ENCODE data around the gene USP2. TPM values are rescaled to one million over a fixed set of nuclear protein-coding genes. Genes with fewer than 3 reads are reported as not detected.
A peak's percentile ranks its signal among the peaks of the same experiment; 100 is the strongest.

The USP2 gene
- total RNA-seq, 1 donor from 2014 or later: 0.26 TPM

DNA sequence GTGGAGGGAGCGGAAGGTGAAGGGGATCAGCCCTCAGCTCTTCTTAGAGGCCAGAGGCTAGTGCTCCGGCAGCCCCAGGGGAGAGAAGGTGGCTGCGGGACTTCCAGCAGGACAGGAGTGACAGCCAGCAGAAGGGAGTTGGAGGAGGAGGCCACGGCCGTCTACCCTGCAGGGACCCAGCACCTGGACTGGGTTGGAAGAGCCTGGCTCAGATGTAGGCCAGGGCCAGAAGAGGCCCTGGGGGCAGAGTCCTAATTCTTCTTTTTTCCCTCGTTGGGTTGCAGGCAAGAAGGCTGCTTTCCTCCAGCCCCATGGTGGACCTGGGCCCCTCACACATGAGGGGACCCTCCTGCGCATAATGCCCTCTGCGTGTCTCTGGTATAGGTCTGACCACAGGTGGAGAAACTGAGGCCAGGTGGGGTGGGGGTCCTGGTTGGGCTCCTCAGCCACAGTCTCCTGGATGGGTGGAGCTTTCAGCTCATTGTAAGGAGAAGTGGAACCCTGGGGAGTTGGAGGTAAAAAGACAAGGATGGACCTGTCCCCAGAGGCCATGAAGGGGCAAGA lies 62.3 kb downstream of the USP2 start:
- TF ChIP-seq, protein P1, sequence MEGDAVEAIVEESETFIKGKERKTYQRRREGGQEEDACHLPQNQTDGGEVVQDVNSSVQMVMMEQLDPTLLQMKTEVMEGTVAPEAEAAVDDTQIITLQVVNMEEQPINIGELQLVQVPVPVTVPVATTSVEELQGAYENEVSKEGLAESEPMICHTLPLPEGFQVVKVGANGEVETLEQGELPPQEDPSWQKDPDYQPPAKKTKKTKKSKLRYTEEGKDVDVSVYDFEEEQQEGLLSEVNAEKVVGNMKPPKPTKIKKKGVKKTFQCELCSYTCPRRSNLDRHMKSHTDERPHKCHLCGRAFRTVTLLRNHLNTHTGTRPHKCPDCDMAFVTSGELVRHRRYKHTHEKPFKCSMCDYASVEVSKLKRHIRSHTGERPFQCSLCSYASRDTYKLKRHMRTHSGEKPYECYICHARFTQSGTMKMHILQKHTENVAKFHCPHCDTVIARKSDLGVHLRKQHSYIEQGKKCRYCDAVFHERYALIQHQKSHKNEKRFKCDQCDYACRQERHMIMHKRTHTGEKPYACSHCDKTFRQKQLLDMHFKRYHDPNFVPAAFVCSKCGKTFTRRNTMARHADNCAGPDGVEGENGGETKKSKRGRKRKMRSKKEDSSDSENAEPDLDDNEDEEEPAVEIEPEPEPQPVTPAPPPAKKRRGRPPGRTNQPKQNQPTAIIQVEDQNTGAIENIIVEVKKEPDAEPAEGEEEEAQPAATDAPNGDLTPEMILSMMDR (IDR thresholded peaks at IDR 0.05; ENCODE audit: insufficient read depth, low read length, severe bottlenecking): no peak
- FAIRE-seq: no peak
- no peaks in the 10 kb centered on the region for H3K27me3 ChIP-seq (ENCODE audit: control insufficient read depth, insufficient read depth, low read length)
- no peak overlapping the region for H3K4me3 ChIP-seq (ENCODE audit: low read depth, low read length)
- no peak for DNase-seq (ENCODE audit: low read depth)
- H3K36me3 ChIP-seq (ENCODE audit: control insufficient read depth, insufficient read depth, low read length): peaks cover 4% of the 10 kb centered on the region

DNA sequence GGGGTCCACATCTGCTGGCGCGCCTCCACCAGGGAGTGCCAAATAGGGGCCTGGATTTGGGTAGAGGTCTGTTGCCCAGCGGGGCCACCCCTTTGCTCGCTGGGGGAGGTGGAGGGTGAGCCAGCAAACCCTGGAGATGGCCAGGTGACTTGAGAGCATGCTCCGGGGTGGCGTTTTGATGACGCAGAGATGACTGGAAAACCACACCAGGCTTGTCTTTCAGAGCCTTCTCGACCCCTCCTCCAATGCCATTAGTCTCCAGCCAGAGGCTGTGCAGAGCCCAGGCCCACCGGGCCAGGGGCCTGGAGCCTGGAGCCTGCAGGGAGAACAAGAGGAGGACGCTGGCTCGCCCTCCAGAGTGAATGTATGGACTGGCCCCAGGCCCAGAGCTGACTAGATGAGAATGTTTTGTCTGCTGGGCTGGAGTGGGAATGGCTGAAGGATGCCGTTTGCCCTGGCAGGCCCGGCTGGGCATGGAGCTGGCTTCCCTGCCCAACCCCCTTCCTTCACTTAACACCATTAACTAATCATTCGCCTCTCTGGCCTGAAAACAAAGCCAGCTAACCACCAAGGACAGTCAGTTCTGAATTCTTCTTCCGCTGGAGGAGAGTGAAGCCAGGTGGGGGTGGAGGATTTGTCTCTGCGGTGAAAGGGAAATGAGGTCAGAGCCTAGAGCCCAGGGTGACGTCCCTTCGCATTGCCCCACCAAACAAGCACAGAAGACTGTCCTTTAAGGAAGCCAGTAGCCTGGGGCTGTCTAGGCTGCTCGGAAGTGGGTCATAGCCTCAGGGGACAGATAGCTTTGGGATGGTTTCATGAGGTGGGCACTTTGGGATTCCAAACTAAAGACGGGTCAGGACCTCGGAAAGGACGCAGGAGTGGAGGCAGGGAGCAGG lies 63.0 kb downstream of the USP2 start:
- Histone ChIP-seq H3K36me3 (ENCODE audit: control insufficient read depth, insufficient read depth, low read length) (peaks cover 4% of the 10 kb centered on the region), H3K27me3 (ENCODE audit: control insufficient read depth, insufficient read depth, low read length) (no peaks in the 10 kb centered on the region), H3K4me3 (ENCODE audit: low read depth, low read length) (no peak overlapping the region)
- TF ChIP-seq, protein P1 (IDR thresholded peaks at IDR 0.05; ENCODE audit: insufficient read depth, low read length, severe bottlenecking): no peak
- DNase-seq (ENCODE audit: low read depth) (peak; percentile 93), FAIRE-seq (no peak)

DNA sequence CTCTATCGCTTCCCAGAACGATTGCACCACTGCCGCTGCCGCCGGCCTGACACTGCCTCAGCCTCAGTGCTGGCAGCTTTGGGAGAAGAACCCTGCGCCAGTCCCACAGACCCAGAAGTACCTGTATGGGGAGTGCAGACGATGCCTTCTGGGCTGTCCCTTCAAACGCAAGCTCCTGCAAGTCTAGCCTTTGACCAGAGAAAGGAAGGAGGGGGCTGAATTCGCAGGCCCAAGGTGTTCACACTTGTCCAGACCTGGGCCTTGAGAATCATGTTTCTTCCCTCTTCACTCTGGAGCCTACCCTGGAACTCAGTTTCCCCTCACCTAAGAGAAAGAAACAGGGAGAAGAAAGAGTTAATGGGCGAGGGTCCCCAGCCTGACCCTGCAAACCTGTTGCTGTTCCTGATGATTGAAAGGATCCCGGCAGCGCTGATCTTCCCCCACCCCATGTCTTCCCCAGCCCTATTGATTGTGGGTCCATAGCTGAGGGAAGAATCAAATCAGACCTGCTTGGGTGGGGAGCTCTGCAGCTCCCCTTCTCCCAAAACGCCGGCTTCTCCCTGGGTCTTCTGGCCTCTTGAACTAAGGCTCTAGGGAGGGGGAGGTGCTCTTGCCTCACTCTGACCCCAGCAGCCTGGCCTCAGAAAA lies 63.8 kb downstream of the USP2 start:
- Histone ChIP-seq H3K4me3 (ENCODE audit: low read depth, low read length) (peak overlapping the region; percentile 51), H3K36me3 (ENCODE audit: control insufficient read depth, insufficient read depth, low read length) (peaks cover 5% of the 10 kb centered on the region), H3K27me3 (ENCODE audit: control insufficient read depth, insufficient read depth, low read length) (no peaks in the 10 kb centered on the region)
- DNase-seq (ENCODE audit: low read depth) (peak; percentile 80), FAIRE-seq (no peak)
- TF ChIP-seq, protein P1 (IDR thresholded peaks at IDR 0.05; ENCODE audit: insufficient read depth, low read length, severe bottlenecking): no peak

DNA sequence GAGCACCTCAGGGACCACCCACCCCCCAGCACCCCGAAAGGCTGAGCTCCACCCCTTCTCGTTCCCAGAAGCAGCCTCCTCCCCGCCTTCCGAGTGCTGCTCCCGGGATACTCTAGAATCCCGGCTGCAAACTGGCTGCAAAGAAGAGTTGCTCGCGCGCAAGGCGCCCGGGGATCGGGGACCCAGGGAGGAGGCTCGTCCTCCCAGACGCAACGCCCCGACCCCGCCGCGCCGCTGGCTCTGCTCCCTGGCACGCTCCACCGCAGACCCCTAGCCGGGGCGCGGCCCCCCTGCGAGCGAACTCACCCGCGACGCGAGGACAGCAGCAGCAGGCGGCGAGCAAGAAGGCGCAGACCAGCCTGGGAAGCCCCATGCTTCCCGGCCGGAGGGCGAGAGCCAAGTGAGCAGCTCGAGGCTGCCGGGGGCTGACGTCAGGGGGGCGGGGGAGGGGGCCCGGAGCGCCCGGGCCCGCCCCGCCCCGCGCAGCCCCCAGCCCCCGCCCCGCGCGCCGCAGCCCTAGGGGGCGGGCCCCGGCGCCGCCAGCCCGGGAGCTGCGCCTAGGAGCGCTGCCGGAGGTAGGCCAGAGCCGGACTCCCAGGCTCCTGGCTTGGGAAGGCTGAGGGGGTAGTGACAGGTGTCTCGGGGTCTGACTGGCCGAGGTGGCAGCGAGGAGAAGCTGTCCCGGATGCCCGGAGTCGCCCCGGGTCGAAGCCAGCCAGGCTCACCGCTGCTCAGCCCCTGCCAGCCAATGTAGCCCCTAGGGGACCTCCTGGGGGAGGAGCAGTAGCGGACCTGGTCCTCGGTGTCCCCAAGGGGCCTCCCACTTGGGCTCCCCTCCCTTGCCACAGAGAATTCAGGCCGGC lies 64.5 kb downstream of the USP2 start, which contains the start of gene MCAM:
Gene MCAM, minus strand, starts transcription at position 402 of the 863 bp plus-strand sequence. Its CDS starts 29 bp downstream, at position 373.
- TF ChIP-seq, protein P1 (IDR thresholded peaks at IDR 0.05; ENCODE audit: insufficient read depth, low read length, severe bottlenecking): no peak
- FAIRE-seq (no peak), DNase-seq (ENCODE audit: low read depth) (no peak)
- H3K36me3 ChIP-seq (ENCODE audit: control insufficient read depth, insufficient read depth, low read length): peaks cover 10% of the 10 kb centered on the region
- no peaks in the 10 kb centered on the region for H3K27me3 ChIP-seq (ENCODE audit: control insufficient read depth, insufficient read depth, low read length)
- H3K4me3 ChIP-seq (ENCODE audit: low read depth, low read length): peak within 1 kb of the TSS; percentile 51

DNA sequence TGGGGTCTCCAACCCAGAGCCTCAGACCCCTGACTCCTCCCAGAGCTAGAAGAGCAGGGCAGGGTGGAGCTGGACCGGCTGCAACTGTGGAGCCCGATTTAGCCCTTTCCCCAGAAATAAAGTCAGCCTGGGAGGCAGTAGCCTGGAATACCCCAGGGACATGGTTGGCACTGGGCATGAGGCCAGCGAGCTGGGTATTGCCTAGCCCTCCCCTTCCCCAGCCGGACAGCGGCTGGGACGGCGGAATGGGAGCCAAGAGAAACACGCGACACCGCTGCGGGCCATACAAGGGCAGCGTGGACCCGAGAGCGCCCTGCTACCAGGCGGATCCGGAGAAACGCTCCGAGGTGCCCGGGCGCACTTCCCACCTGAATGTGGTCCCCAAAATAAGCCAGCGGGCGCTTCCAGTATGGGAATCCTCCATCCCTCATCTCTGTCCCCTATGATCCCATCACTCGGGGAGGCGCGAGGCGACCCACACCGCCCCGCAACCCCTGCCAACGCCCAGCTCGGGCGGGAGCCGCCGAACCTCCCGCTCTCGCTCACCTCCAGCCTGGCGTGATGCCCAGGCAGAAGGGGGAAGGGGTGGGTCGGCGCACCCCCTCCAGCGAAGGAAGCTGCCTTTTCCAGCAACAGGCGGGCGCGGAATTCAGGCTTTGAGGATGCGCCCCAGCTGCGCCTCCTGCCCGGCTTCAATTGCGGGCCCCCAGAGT lies 65.3 kb downstream of the USP2 start:
- Histone ChIP-seq H3K27me3 (ENCODE audit: control insufficient read depth, insufficient read depth, low read length) (no peaks in the 10 kb centered on the region), H3K36me3 (ENCODE audit: control insufficient read depth, insufficient read depth, low read length) (peaks cover 16% of the 10 kb centered on the region), H3K4me3 (ENCODE audit: low read depth, low read length) (peak overlapping the region; percentile 51)
- no peak for DNase-seq (ENCODE audit: low read depth)
- TF ChIP-seq, protein P1 (IDR thresholded peaks at IDR 0.05; ENCODE audit: insufficient read depth, low read length, severe bottlenecking): no peak
- no peak for FAIRE-seq

Measured in bronchial epithelial cell (primary cell).